GM21360 (cell line): ENCODE results near the gene PSEN1.

Source experiments
- ATAC-seq: cut with Tn5 transposase; IDR thresholded peaks from one replicate; pipeline ENCODE4 v1.9.1; 2021; ENCODE audit warnings: mild to moderate bottlenecking, moderate library complexity; ENCODE audit not compliant: unreplicated experiment

The PSEN1 gene

GRCh38 chr14:73238424-73238852 lies 102.1 kb downstream of the PSEN1 start:
- no peak for ATAC-seq

GRCh38 chr14:73238941-73239340 lies 102.6 kb downstream of the PSEN1 start:
- ATAC-seq = no peak

GRCh38 chr14:73239393-73240241 lies 103.3 kb downstream of the PSEN1 start:
- no peak for ATAC-seq

DNA sequence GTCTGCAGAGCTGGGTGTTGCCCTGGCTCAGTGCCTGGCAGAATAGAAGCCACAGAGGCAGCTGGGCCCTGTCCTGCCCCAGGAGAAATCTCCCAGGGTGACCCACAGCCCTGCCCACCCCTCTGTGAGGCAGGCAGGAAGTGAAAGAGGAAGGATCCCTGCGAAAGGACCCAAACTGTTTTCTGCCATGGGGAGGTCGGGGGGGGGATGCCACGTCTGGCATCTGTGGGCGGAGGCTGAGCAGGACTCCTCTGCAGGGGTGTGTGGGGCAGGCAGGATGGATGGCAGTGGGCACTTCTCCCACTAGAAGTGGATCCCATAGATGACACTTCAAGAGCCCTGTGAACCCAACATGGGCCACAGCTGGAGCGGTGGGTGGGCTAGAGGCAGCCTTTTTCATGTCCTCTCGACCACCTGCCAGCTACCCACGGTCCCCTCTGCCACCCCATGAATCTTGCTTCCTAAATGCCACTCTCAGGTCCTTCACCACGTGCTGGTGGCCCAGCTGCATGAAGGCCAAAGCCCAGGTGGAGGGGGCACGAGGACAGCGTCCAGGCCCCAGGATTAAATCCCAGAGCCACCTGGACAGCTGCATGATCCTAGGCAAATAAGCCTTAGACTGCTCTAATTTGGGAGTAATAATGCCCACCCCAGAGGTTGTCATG lies 104.6 kb downstream of the PSEN1 start:
- ATAC-seq = no peak

- no peak for ATAC-seq
These were observed 105.3 kb downstream of the PSEN1 start for GRCh38 chr14:73241481-73242165.

- ATAC-seq = no peak
These were observed 106.1 kb downstream of the PSEN1 start for GRCh38 chr14:73242357-73242901.

DNA sequence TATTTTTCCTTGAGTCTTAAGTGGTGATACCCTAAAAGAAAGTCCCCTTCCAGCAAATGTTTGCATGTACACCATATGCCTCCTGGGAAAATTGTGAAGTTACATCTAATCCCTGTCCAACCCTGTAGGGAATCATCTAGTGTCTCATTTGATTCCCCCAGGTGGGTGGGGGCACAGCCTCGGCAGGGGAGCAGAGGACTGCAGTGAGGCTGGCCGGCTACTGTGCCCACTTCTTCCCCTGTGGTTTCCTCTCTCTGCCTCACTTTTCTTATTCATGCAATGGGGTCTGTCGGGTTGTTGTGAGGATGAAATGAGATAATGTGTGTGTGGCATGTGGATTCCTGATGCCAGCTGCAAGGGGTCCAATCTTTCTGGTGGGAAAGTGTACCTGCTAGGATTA lies 107.0 kb downstream of the PSEN1 start:
- no peak for ATAC-seq

GRCh38 chr14:73243748-73244147 lies 107.4 kb downstream of the PSEN1 start:
- no peak for ATAC-seq

DNA sequence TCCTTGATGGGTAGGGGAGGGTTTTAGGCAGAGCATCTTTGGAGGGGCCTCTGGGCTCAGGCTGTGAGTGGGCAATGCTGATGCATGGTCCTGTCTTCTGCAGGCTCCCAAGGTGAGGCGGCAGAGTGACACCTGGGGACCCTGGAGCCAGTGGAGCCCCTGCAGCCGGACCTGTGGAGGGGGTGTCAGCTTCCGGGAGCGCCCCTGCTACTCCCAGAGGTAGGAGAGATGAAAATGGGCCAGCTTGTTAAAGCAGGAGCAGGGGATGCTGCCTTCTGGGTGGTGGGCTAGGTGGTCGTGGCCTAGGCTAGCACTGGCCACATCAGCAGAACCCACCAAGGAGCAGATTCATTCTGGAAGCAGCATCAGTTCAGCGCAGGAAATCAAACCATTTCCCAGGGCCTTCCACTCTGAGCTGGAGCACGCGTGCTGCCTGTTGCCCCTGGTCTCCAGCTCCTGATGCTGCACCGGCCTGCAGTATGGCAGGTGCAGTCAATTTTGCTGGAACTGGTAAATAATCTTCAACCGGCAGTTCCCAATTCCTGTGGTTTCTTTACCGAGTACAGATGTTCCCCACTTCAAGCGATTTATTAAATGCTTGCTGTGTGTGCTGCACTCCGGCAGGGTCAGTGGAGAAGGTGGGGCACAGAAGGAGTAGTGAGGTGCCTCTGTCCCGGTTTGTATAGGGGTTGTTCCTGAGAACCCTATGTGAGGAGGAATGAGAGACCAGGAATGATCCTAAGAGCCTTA lies 108.4 kb downstream of the PSEN1 start:
- no peak for ATAC-seq

DNA sequence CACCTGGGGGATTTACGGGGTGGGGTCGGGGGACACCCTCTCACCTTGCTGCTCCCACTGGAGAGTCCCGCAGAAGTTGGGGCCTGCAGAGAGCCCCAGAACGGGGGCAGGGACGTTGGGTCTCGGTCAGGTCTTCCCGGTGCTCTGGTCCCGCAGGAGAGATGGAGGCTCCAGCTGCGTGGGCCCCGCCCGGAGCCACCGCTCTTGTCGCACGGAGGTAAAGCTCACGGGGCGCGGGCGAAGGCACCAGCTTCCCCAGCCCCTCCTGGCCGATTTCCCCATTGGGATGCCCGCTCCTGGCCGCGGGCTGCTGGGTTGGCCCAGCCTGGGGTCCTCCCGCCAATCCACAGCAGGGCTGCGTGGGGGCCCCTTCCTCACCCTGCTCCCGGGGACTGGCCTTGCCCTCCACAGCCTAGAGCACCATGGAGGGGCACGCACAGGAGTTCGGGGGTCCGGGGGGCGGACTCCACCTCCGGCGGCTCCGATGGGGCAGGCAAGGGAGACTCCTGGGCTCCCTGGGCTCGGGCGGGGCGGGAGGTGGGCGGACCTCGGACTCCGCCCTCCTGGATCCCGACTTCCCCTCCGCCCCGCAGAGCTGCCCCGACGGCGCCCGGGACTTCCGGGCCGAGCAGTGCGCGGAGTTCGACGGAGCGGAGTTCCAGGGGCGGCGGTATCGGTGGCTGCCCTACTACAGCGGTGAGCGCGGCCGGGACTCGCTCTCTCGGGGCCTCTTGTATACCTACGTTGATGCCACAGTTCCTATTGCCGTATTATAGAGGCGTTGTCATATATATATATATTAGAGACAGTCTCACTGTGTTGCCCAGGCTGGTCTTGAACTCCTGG lies 109.4 kb downstream of the PSEN1 start:
- ATAC-seq = no peak

DNA sequence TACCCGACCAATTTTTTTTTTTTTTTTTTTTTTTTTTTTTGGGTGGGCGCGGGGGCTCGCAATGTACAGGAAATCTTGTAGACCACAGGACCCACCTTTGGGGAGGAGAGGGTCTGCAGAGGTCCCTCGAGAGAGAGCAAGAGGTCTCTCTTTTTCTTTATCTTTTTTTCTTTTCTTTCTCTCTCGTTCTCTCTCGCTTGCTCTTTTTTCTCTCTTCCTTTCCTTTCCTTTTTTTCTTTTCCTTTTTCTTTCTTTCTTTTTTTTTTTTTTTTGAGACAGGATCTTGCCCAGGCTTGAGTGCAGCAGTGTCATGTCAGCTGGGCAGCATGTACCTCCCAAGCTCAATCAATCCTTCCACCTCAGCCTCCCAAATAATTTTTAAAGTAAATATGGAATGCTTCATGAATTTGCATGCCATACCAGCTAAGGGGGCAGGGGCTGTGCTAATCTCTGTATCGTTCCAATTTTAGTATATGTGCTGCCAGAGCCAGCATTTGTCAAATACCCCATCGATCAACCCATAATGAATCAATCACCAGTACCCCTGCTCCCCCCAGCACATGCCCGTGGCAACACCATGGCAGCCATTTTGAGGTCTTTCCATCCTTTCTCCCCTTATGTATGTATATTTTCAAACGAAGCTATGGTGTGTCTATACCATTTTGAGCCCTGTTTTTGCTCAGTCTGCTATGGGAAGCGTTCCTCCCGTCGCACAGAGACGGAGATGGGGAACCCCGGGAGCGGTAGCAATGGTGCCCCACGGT lies 110.3 kb downstream of the PSEN1 start:
- no peak for ATAC-seq

DNA sequence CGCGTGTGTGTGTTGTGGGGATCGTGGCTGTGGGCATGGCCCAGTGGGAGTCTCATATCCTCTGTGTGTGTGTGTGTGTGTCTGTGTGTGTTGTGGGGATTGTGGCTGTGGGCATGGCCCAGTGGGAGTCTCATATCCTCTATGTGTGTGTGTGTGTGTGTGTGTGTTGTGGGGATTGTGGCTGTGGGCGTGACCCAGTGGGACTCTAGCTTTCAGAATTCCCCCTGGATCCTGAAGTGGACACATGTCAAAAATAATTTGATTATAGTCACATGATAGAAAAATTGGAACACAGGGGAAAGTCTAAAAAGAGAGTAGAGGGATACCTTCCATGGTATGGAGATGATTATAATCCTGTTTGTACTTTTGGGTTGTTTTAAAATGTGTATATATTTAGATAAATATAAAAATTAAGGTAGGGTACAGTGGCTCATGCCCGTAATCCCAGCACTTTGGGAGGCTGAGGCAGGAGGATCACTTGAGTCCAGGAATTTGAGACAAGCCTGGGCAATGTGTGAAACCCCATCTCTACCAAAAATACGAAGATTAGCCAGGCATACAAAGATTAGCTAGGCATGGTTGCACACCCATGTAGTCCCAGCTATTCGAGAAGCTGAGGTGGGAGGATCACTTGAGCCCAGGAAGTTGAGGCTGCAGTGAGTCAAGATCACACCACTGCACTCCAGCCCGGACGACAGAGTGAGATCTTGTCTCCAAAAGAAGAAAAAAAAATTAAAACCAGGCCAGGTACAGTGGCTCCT lies 112.0 kb downstream of the PSEN1 start:
- no peak for ATAC-seq

DNA sequence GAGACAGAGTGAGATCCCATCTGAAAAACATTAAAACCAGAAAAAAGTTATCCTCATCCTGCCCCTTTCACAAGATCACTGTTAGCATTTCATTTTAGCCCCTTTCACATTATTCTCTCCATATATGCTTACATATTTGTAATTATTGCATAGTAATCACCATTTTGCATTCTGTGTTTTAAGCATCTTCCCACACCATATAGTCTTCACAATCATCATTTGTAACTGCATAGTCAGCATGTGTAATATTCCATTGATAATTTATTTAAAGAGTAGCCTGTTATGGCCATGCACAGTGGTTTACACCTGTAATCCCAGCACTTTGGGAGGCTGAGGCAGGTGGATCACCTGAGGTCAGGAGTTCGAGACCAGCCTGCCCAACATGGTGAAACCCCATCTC lies 112.8 kb downstream of the PSEN1 start:
- no peak for ATAC-seq

DNA sequence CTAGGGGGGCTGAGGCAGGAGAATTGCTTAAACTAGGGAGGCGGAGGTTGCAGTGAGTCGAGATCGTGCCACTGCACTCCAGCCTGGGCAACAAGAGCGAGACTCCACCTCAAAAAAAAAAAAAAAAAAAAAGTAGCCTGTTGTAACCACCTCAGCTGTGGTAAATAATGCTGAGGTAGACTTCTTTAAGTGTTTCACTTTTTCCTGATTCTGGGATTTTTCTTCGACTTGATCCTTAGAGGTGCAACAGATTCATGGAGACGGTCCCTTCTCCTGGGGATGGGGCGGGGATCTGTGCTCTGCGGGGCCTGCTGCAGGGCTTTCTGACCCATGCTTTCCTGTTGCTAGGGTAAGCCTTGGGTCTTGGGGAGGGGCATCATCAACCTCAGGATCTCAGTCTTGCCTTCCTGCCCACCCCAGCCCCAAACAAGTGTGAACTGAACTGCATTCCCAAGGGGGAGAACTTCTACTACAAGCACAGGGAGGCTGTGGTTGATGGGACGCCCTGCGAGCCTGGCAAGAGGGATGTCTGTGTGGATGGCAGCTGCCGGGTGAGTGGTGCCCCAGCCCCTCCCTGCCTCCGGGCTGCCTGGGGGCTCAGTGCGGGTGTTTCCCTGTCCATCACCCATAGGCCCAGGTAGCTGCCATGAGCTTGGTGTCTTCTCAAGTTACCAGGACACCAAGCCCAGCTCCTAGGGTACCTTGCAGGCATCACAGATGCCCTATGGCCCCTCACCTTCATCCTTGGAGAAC lies 113.4 kb downstream of the PSEN1 start:
- no peak for ATAC-seq

DNA sequence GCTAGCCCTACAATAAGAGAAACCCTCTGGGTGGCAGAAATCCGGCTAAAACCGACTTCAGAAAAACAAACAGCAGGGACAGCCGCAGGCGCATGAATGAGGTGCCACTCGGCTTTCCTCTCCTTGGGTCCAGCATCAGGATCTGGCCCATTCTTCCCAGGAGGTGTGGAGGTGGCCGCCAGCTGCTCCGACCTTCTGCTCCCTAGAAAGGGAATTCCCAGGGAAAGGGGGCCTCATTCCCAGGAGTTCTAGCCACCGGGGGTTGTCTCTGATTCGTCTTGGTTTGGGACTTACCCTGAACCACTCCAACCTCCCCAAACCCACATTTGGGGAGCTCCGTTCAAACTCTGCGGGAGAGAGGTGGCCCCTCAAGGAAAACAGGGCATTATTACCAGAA lies 114.0 kb downstream of the PSEN1 start:
- no peak for ATAC-seq

DNA sequence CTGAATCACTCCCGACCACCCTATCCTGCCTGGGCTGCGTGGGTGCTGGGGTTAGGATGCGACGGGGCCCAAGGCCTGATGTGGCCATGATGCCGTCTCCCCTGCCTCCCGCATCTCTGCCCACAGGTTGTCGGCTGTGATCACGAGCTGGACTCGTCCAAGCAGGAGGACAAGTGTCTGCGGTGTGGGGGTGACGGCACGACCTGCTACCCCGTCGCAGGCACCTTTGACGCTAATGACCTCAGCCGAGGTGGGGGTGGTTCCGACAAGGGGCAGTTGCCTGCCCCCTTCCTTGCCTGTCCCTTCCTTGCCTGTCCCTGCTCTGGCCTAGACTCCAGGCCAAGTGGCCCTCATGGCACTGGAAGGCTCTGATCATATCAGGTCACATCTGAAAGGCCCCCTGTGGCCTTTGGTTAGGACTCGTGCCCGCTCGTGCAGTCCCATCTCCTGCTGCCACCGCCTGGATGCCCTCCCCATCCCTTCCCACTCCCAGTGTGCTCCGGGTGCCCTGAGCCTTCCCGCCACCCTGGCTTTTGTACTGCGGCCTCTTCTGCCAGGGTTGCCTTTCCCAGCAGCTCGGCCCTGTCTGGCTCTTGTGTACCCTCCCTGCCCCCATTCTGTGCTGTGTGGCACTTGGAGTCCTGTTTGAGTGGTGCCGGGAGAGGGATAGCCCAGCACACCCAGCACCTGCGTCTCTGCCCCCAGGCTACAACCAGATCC lies 114.6 kb downstream of the PSEN1 start:
- ATAC-seq = no peak
